Heart right ventricle (tissue), 16 donors: ENCODE measurements around the gene IL6. TPM values are rescaled to one million over a fixed set of nuclear protein-coding genes. Genes with fewer than 3 reads are reported as not detected.
"Not testable (repeated sequence)": the region's sequence is repeated elsewhere in the genome, so short reads cannot be mapped to it uniquely, and the experiment has no call there.

Experiments used
- ATAC-seq, 8 donors: fragments of 200-7000 bp; cut with Tn5 transposase; one replicate each; pipeline ENCODE4 v1.9.1; 2020; ENCODE audit warnings: mild to moderate bottlenecking in 8 of 8, moderate library complexity in 8 of 8, moderate number of reproducible peaks in 1 of 8
- DNase-seq, 2 donors: peaks; one replicate each; pipeline ENCODE4 v3.0.0-alpha.2; 2020
- H3K27ac ChIP-seq, 10 donors: fragments of 200-600 bp; sonication (generic) in 2 of 10; one replicate each; pipeline versions ENCODE4 v1.5.0 to v1.8.0; 2020 to 2022; ENCODE audit warnings: mild to moderate bottlenecking in 3 of 10
- H3K27me3 ChIP-seq, 7 donors: fragments of 200-600 bp; one replicate each; pipeline ENCODE4 v1.8.0; 2021 to 2022; ENCODE audit warnings: mild to moderate bottlenecking in 2 of 7
- H3K36me3 ChIP-seq, 9 donors: fragments of 200-600 bp; sonication (generic) in 1 of 9; one replicate each; pipeline versions ENCODE4 v1.5.0 to v1.8.0; 2020 to 2022; ENCODE audit warnings: mild to moderate bottlenecking in 2 of 9
- H3K4me1 ChIP-seq, 9 donors: fragments of 200-600 bp; sonication (generic) in 1 of 9; one replicate each; pipeline versions ENCODE4 v1.5.0 to v1.8.0; 2020 to 2022; ENCODE audit warnings: mild to moderate bottlenecking in 4 of 9
- H3K4me3 ChIP-seq, 10 donors: fragments of 200-600 bp; sonication (generic) in 2 of 10; one replicate each; pipeline versions ENCODE4 v1.5.0 to v1.8.0; 2020 to 2022; ENCODE audit warnings: mild to moderate bottlenecking in 7 of 10, moderate library complexity in 2 of 10
- H3K9me3 ChIP-seq, 11 donors: fragments of 200-600 bp in 10 of 11; sonication (generic) in 2 of 11; one replicate each; pipeline versions ENCODE4 v1.5.0 to v1.8.0; 2013 to 2022; ENCODE audit warnings: mild to moderate bottlenecking in 2 of 11, control low read depth in 1 of 11, moderate library complexity in 1 of 11
- WGBS, 2 donors: extraction: QIAGEN DNeasy Blood & Tissue Kit; methylation state at CpG; one replicate each; pipeline ENCODE4 v1.1.7; 2013; ENCODE audit warnings: inconsistent platforms in 1 of 2; 5-methylcytosine and 5-hydroxymethylcytosine counted together
- intact Hi-C, 10 donors: fragments of 100-400 bp; cut with DNase I; formaldehyde crosslinking; loops; one replicate each; pipeline versions ENCODE4 v1.11.1 to v1.14.2; 2022
- polyA plus RNA-seq, 2 donors: library from polyadenylated mRNA; stranded (reverse); fragments of 200-250 nt; gene quantifications; one replicate each; pipeline ENCODE4 v1.2.3, GENCODE V29; 2013
- total RNA-seq, 10 donors: library from RNA; stranded (reverse); fragmentation: NEBNext Ultra II Directional in 3 of 10; extraction: Animal tissue kit (Norgen Biotek cat#: 25700) in 3 of 10; gene quantifications; one replicate each; pipeline versions ENCODE4 v1.2.1 to v1.2.4, GENCODE V29; 2021 to 2023
- TF ChIP-seq, protein P1 (sequence below), 9 donors: fragments of 200-600 bp; sonication (generic) in 2 of 9; IDR thresholded peaks; one replicate each; pipeline versions ENCODE4 v1.5.0 to v1.8.0; 2021 to 2022; ENCODE audit warnings: antibody characterized with exemption in 9 of 9, mild to moderate bottlenecking in 5 of 9, moderate library complexity in 1 of 9
- donor health status: Arrhythmogenic right ventricular cardiomyopathy.
- donor health status: ischemic (EF 13 %, LVEDD 7.1; RV severe dilation, severe dysfunction).
- donor health status: healthy with polysubstance abuse.
- donor health status: DM: no; HTN: yes; CAD: no.
- donor health status: DM: no; HTN: no; CAD: no.
- donor health status: ischemic (EF 25% LVEDD 6.9; RV normal size, moderate dysfunction).
- donor health status: ischemic (EF 25% LVEDD 5.7; RV mildly dilated, moderate dysfunction).
- donor health status: healthy.
- donor health status: DM: yes; HTN: yes; CAD: no.
- donor health status: Ischemic cardiomyopathy.
- donor health status: ischemic (EF 35%, LVEDD 5.7; RV mildly dilated, moderate dysfunction).
- donor health status: nonischemic (EF 11% LVEDD 7.7; RV severe dilation, severe dysfunction).
- donor health status: DM: yes; HTN: yes; CAD: no.
- donor health status: PGD.
- donor health status: ischemic (EF 29% LVEDD 5.4; RV normal size, mild dysfunction).
- donor health status: nonischemic (EF 23%, LVEDD 6.1; RV moderate dilation, normal function).

The IL6 gene
- total and polyA plus RNA-seq, 12 donors: 0.44 to 15.5 (median 3.3) TPM

DNA sequence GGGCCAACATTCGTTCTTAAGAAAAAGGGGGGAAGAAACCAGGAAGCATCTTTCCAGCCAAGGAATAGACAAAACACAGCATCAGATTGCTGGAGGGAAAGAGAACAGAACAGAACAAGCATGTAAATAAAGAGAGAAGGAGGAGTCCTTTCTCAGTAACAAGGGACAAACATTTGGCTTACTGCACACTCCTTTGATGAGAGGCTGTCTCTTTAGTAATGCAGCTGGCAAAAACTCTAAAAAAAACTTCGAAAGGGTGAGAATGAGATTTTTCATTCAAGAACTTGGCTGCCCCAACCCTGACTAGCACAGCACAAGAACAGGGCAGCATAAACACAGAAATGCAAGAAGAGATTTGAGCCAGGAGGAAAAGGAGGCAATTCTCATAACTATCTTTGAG, 38.9 kb upstream of the IL6 start:
- ATAC-seq (no peak), DNase-seq (no peak)
- Histone ChIP-seq H3K9me3 (no peaks in the 10 kb centered on the region), H3K36me3 (no peaks in the 10 kb centered on the region), H3K27ac (no peak overlapping the region), H3K27me3 (no peaks in the 10 kb centered on the region), H3K4me3 (no peak overlapping the region), H3K4me1 (no peaks in the 10 kb centered on the region)
- WGBS, 2 donors: 53 to 55% methylated on average over 2 of the region's 2 CpGs
- TF ChIP-seq, protein P1, sequence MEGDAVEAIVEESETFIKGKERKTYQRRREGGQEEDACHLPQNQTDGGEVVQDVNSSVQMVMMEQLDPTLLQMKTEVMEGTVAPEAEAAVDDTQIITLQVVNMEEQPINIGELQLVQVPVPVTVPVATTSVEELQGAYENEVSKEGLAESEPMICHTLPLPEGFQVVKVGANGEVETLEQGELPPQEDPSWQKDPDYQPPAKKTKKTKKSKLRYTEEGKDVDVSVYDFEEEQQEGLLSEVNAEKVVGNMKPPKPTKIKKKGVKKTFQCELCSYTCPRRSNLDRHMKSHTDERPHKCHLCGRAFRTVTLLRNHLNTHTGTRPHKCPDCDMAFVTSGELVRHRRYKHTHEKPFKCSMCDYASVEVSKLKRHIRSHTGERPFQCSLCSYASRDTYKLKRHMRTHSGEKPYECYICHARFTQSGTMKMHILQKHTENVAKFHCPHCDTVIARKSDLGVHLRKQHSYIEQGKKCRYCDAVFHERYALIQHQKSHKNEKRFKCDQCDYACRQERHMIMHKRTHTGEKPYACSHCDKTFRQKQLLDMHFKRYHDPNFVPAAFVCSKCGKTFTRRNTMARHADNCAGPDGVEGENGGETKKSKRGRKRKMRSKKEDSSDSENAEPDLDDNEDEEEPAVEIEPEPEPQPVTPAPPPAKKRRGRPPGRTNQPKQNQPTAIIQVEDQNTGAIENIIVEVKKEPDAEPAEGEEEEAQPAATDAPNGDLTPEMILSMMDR (IDR thresholded peaks at IDR 0.05): no peak
- intact Hi-C loops: no loop called here

DNA sequence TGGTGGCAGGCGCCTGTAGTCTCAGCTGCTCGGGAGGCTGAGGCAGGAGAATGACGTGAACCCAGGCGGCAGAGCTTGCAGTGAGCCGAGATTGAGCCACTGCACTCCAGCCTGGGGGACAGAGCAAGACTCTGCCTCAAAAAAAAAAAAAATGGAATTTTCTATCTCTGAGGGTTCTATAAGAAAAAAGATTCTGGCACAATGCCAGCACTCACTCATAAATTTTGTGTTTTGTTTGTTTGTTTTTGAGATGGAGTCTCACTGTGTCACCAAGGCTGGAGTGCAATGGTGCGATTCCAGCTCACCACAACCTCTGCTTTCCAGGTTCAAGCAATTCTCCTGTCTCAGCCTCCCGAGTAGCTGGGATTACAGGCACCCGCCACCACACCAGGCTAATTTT, 38.1 kb upstream of the IL6 start:
- H3K27me3 ChIP-seq, intact Hi-C loops: not testable (repeated sequence)
- 96 to 97% methylated on average over 8 of the region's 8 CpGs for WGBS, 2 donors

GRCh38 chr7:22694597-22695207, 32.3 kb upstream of the IL6 start:
- TF ChIP-seq, protein P1 (IDR thresholded peaks at IDR 0.05): no peak
- Histone ChIP-seq H3K27ac (no peak overlapping the region), H3K4me1 (peaks cover 0 to 30% (median 5%) of the 10 kb centered on the region in 9 donors), H3K4me3 (no peak overlapping the region), H3K27me3 (no peaks in the 10 kb centered on the region), H3K9me3 (no peaks in the 10 kb centered on the region), H3K36me3 (no peaks in the 10 kb centered on the region)
- WGBS, 2 donors: 91 to 95% methylated on average over 5 of the region's 5 CpGs
- DNase-seq (no peak), ATAC-seq (no peak)
- intact Hi-C loops: no loop called here

More for the DNA sequence above, 38.1 kb upstream of the IL6 start:
- not testable (repeated sequence) for H3K9me3 ChIP-seq, H3K36me3 ChIP-seq, DNase-seq, ATAC-seq, H3K4me1 ChIP-seq, H3K27ac ChIP-seq, H3K4me3 ChIP-seq

- no peak overlapping the region for H3K4me3 ChIP-seq
- no peak overlapping the region for H3K27ac ChIP-seq
- 93 to 95% methylated on average over 5 of the region's 5 CpGs for WGBS, 2 donors
- H3K27me3 ChIP-seq: no peaks in the 10 kb centered on the region
- TF ChIP-seq, protein P1 (IDR thresholded peaks at IDR 0.05): no peak
- DNase-seq (no peak), ATAC-seq (no peak)
- H3K4me1 ChIP-seq: peaks cover 0 to 36% (median 5%) of the 10 kb centered on the region in 9 donors
- intact Hi-C loops: no loop called here
- no peaks in the 10 kb centered on the region for H3K9me3 ChIP-seq
- no peaks in the 10 kb centered on the region for H3K36me3 ChIP-seq
Observed at GRCh38 chr7:22695476-22696132, 31.4 kb upstream of the IL6 start.
